Duodenal mucosa (tissue), 2 donors: ENCODE measurements around the gene NNAT.

ENCODE experiments used
- H3K27ac ChIP-seq: one replicate; pipeline ENCODE4 v1.7.0; 2013; ENCODE audit warnings: low read depth, low read length
- H3K27me3 ChIP-seq, 2 donors: one replicate each; pipeline ENCODE4 v1.7.0; 2013; ENCODE audit warnings: low read length in 2 of 2, control low read depth in 1 of 2; ENCODE audit not compliant: insufficient read depth in 2 of 2, control insufficient read depth in 1 of 2
- H3K36me3 ChIP-seq, 2 donors: one replicate each; pipeline ENCODE4 v1.7.0; 2013; ENCODE audit warnings: low read length in 2 of 2, control low read depth in 1 of 2; ENCODE audit not compliant: insufficient read depth in 2 of 2, control insufficient read depth in 1 of 2
- H3K4me1 ChIP-seq, 2 donors: one replicate each; pipeline ENCODE4 v1.7.0; 2013; ENCODE audit warnings: low read length in 2 of 2, control low read depth in 1 of 2; ENCODE audit not compliant: insufficient read depth in 2 of 2, control insufficient read depth in 1 of 2
- H3K4me3 ChIP-seq, 2 donors: one replicate each; pipeline ENCODE4 v1.7.0; 2013; ENCODE audit warnings: low read length in 2 of 2, low read depth in 1 of 2
- H3K9ac ChIP-seq, 2 donors: one replicate each; pipeline ENCODE4 v1.7.0; 2013; ENCODE audit warnings: low read length in 2 of 2, low read depth in 1 of 2
- H3K9me3 ChIP-seq, 2 donors: one replicate each; pipeline ENCODE4 v1.7.0; 2013; ENCODE audit warnings: low read length in 2 of 2, control low read depth in 1 of 2; ENCODE audit not compliant: control insufficient read depth in 1 of 2

NNAT gene

DNA sequence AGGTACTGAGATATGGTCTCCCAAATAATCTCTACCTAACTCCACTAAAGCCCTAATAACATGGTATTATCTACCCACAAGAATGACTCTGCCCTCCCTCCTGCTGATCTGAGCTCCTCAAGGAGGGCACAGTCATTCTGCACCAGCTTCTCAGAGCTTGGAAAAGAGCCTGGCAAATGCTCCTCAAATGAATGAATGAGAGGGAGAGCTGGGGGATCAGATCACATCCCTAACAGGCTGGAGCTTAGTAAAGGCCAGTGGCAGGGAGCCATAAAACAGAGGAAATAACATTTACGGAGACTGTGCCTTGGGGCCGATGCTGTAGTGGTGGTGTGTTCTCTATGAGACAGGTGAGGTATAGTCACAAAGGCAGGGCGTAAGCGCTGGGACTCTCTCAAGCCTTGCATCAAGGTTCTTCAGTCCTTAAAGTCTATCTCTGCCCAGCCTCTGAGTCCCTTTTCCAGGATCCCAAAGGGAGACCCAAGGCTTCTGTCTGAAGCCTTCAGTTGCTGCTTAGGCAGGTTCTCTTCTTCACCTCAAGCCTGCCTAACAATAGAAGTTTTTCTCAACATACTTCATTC lies 7.2 kb upstream of the NNAT start:
- Histone ChIP-seq H3K36me3 (peaks cover 36 to 73% of the 10 kb centered on the region in 2 donors), H3K9me3 (no peaks in the 10 kb centered on the region)

DNA sequence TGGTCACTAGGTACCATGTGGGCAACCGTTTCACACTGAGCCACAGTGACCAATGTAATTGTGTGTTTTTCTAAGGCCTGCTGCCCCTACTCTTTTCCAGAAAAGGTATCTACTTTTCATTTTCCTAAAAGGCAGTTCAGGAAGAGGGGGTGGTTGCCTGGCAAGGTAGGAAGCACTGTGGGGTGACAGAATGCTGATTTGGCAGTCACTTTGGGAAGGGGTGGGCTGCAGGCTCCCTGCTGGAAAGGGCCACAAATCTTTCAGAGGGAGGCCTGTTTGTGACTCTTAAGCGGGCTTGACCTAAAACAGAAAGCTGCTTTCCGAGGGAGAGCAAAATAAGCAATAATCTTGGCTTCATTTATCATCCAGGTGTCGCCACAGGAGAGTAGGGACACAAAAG lies 5.2 kb upstream of the NNAT start:
- Histone ChIP-seq H3K27ac (no peak overlapping the region), H3K9ac (no peak overlapping the region), H3K36me3 (peaks cover 37 to 78% of the 10 kb centered on the region in 2 donors), H3K27me3 (no peaks in the 10 kb centered on the region), H3K4me3 (no peak overlapping the region), H3K4me1 (peaks cover 0 to 5% of the 10 kb centered on the region in 2 donors), H3K9me3 (no peaks in the 10 kb centered on the region)

More for the DNA sequence above, 7.2 kb upstream of the NNAT start:
- Histone ChIP-seq H3K4me1 (peaks cover 0 to 5% of the 10 kb centered on the region in 2 donors), H3K27me3 (no peaks in the 10 kb centered on the region), H3K4me3 (no peak overlapping the region), H3K27ac (no peak overlapping the region), H3K9ac (no peak overlapping the region)

DNA sequence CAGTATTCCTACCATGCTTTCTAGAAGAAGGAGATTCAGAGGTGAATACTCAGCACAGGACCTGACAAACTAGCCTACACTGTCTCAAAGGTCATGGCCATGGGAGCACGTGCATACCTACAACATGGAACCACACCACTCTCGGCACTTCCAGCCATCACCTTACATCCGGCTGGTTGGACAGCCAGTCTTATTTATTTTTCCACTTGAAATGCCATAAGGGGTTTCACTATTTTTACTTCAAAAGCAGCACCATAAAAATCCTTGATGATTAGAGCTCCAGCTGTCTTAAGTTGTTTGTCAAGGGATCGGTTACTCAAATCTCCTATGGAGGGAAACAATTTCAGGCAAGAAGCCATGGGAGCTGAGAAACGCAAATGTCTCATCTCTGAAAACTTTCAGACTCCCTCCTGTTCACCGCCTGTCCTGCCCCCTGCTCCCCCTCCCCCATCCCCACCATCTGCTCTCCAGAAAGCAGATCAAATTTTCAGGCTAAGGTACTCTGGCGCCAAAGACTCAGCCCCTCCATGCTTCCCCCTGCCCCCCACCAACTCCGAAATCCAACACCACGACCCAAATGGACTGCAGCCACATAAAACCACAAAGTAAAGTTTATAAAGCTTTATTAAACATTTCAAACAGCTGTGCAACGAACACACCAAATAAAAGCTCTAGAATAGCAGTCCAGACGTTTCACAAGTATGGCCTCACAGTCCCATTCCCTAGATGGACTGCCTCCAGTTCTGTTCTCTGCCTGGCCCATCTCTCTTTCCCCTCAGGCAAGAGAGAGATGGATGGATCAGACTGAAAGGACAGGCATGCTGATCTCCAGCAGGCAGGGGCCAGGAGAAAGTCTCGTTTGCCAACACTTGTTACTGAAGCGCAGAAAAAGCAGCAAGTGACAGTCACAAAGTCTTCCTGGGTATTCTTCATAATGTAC lies 4.0 kb upstream of the NNAT start:
- H3K36me3 ChIP-seq = peaks cover 32 to 72% of the 10 kb centered on the region in 2 donors
- H3K27ac ChIP-seq = no peak overlapping the region
- peaks cover 0 to 5% of the 10 kb centered on the region in 2 donors for H3K4me1 ChIP-seq

DNA sequence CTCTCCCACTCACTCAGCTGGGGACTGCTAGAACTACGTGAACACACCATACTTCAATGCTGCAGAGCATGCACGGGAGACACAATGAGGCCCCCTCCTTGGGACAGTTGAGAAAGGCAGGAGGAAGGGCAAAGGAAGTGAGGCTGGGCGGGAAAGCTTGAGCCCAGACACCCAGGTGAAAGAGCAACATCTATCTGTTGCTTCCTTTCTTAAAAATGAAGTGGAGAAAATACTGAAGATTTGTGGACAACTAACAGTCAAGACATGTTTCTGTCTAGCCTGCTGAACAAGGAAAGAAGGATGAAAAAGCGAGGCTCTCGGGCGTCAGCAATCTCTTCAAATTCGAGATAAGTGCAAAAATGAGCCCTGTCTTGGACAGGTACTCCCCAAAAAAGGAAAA lies 3.0 kb upstream of the NNAT start:
- Histone ChIP-seq H3K9me3 (no peaks in the 10 kb centered on the region), H3K36me3 (peaks cover 27 to 65% of the 10 kb centered on the region in 2 donors), H3K4me1 (peaks cover 1 to 11% of the 10 kb centered on the region in 2 donors), H3K4me3 (no peak overlapping the region), H3K9ac (no peak overlapping the region), H3K27me3 (no peaks in the 10 kb centered on the region), H3K27ac (no peak overlapping the region)

More for the DNA sequence above, 4.0 kb upstream of the NNAT start:
- no peak overlapping the region for H3K9ac ChIP-seq
- H3K9me3 ChIP-seq = no peaks in the 10 kb centered on the region
- no peaks in the 10 kb centered on the region for H3K27me3 ChIP-seq
- H3K4me3 ChIP-seq = no peak overlapping the region

DNA sequence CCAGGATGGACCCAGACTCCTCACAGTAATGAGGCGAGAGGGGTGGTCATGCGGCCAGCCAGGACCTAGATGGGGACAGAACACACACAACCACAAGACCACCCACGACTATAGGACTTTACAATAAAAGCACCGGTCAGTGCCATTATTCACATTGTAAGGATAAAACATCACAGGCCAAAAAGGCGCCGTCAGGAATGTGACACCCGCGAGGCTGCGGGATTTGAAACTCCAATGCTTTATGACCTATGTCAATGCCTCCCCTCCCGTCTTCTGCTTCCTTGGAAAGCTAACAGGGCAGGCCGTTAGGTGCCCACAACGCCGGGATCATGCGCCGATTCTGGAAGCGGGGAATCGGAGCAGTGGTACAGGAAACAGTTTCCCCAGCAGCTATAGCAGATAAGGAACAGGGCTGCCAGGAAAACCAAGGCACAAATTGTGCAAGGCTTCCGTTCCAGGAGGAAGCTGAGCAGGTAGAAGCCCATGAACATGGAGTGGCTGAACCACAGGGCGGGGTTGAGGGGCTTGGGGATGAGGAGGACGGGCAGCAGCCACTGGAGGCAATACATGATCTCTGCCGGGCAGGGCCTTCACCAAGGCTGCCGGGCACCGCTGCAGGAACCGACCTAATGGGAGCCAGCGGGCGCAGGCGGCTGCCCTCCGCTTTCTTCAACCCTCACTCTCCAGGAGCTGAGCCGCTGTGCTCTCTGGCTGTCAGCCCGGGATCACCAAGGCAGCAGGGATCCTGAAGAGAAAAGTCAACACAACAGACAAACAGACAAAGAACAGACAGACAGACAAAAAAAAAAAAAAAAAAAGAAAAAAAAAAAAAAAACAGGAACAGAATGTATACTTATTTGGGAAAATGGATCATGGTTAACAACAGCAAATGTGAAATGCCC lies 2.2 kb upstream of the NNAT start:
- no peaks in the 10 kb centered on the region for H3K27me3 ChIP-seq
- no peak overlapping the region for H3K9ac ChIP-seq
- H3K4me3 ChIP-seq = no peak overlapping the region
- no peak overlapping the region for H3K27ac ChIP-seq
- H3K4me1 ChIP-seq = peaks cover 7 to 18% of the 10 kb centered on the region in 2 donors
- H3K36me3 ChIP-seq = peaks cover 27 to 60% of the 10 kb centered on the region in 2 donors
- no peaks in the 10 kb centered on the region for H3K9me3 ChIP-seq

DNA sequence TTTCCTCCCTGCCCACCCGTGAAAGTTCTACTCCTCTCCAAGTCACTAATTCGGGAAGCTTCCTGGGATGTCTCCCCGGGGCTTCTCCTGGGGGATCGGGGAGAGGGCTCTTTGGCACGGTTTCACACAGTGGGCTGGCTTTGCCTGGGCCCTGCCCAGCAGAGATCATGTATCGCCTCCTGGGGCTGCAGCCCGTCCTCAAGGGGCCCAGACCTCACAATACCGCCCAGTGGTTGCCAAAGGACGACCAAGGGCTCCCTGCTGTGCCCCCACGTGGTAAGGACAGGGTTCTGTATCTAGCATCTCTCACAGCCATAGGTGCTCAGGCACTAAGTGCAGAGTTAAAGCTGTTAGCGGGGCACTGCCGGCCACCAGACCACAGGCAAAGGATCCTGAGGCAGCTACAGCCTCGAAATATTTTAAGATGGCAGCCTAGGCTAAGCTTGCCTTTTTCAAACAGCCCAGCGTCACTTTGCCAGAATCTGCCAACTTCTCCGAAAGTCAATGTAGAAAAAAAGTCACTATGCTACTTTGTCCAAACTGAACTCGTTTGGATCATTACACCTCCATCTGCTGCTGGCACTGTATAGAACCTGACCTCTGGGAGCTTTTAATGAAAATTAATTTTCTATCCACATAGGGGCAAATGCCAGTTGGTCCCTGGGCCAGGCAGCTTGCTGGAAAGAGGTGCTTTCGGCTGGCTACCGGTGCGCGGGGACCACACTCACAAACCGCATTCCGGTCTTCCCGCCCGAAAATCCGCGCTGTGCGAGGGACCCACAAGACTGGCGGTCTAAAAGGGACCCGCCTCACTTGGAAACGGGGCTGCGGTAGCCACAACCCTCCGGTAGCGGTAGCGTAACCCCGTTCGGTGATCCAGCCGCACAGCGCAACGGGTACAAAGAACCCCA lies 1.3 kb upstream of the NNAT start:
- no peak overlapping the region for H3K27ac ChIP-seq
- no peak overlapping the region for H3K9ac ChIP-seq
- peaks cover 25 to 52% of the 10 kb centered on the region in 2 donors for H3K36me3 ChIP-seq
- peaks cover 16 to 27% of the 10 kb centered on the region in 2 donors for H3K4me1 ChIP-seq
- H3K9me3 ChIP-seq = no peaks in the 10 kb centered on the region
- H3K4me3 ChIP-seq = no peak overlapping the region
- H3K27me3 ChIP-seq = no peaks in the 10 kb centered on the region

DNA sequence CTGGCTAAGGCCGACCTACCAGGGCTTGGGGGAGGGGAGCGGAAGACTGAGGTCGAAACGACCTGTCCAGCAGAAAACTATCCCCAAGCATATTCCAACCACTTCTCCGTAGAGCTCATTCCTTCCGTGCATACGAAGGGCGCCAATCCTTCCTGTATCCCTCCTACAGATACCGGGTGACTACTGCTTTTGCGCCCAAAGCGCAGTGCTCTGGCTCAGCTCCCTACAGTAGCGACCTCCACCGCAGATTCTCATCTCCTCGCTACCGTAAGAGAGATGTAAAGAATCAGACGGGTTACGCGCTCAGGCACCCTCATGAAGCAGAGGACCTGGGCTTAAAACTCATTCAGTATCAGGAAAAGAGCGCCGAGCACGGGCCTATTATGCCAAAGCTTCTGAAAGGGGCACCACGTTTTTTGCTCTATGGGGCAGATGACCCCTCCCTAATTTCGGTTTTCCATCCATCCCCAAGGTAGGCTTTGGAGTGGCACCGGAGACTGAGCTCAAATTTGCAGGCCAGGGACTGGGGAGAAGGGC lies 563 bp upstream of the NNAT start:
- H3K9me3 ChIP-seq = no peaks in the 10 kb centered on the region
- peaks cover 23 to 34% of the 10 kb centered on the region in 2 donors for H3K4me1 ChIP-seq
- H3K9ac ChIP-seq = no peak overlapping the region
- H3K27me3 ChIP-seq = no peaks in the 10 kb centered on the region
- no peak overlapping the region for H3K27ac ChIP-seq
- H3K4me3 ChIP-seq = no peak overlapping the region
- H3K36me3 ChIP-seq = peaks cover 20 to 47% of the 10 kb centered on the region in 2 donors

DNA sequence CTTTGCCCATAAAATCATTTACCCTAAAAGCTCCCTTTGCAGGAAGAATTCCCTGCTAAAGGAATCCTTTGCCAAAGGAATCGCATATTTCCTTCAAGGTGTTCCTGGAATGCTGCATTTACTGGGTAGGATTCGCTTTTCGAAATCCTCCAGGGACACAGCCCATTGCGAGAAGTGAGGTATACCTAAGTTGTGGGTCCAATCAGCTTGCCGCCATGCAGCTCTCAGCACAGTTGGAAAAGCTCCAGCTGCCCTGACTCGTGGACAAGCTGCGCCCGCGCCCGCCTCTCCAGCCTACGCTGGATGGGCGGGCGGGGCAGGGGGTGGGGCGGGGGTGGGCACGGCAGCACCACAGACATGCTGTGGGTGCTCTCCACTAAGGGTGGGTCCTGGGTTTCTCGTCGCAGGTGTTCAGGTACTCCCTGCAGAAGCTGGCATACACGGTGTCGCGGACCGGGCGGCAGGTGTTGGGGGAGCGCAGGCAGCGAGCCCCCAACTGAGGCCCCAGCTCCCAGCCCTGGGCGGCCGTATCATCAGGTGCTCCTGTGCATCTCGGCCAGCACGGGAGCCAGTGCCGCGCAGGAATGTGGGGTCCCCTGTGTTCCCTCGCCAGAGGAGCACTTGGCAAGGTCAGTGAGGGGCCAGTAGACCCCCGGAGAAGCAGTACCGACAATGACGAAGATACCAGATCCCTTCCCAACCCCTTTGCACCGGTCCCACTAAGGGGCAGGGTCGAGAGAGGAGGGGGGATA lies 1.4 kb downstream of the NNAT start:
- Histone ChIP-seq H3K4me1 (peaks cover 33 to 42% of the 10 kb centered on the region in 2 donors), H3K9ac (no peak overlapping the region), H3K27ac (no peak overlapping the region), H3K36me3 (peaks cover 18 to 35% of the 10 kb centered on the region in 2 donors), H3K27me3 (no peaks in the 10 kb centered on the region), H3K4me3 (no peak overlapping the region), H3K9me3 (no peaks in the 10 kb centered on the region)
